Loucy (cell line): Measurements from ENCODE around the gene MRM2.

Source experiments
- EZH2phosphoT487 ChIP-seq: fragments of 200-600 bp; IDR thresholded peaks from 2 replicates; pipeline ENCODE4 v1.6.1; 2018; ENCODE audit warnings: antibody characterized with exemption, mild to moderate bottlenecking, moderate library complexity, borderline replicate concordance
- TF ChIP-seq, protein P1 (sequence below): fragments of 200-600 bp; sonication (generic); conservative IDR thresholded peaks from 2 replicates; pipeline ENCODE4 v1.5.1; 2014; ENCODE audit warnings: mild to moderate bottlenecking, antibody characterized with exemption, low read length

DNA sequence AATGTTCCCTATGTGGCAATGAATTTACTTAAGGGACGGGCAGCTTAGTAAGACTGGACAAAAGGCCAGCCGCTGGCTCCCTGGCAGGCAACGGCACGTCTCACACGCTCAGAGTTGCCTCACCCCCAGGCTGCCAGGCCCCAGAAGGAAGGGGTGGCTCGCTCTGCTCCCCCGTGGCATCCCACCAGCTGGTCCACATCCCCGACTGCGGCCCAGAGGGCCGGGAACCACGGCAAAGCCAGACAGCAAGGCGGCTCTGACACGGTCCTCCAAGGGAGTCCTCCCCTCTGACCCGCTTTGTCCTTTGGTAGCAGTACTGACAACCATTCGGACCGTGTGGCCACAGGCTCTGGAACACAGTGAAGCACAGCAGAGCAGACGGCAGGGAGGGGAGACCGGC lies 34.1 kb upstream of the MRM2 start:
- TF ChIP-seq, protein P1, sequence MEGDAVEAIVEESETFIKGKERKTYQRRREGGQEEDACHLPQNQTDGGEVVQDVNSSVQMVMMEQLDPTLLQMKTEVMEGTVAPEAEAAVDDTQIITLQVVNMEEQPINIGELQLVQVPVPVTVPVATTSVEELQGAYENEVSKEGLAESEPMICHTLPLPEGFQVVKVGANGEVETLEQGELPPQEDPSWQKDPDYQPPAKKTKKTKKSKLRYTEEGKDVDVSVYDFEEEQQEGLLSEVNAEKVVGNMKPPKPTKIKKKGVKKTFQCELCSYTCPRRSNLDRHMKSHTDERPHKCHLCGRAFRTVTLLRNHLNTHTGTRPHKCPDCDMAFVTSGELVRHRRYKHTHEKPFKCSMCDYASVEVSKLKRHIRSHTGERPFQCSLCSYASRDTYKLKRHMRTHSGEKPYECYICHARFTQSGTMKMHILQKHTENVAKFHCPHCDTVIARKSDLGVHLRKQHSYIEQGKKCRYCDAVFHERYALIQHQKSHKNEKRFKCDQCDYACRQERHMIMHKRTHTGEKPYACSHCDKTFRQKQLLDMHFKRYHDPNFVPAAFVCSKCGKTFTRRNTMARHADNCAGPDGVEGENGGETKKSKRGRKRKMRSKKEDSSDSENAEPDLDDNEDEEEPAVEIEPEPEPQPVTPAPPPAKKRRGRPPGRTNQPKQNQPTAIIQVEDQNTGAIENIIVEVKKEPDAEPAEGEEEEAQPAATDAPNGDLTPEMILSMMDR, result no peak
- no peak for TF ChIP-seq EZH2phosphoT487
